ENCODE data around the gene LAMC2. TPM values are rescaled to one million over a fixed set of nuclear protein-coding genes. Genes with fewer than 3 reads are reported as not detected.

The LAMC2 gene
- total and polyA plus RNA-seq, 2 of the 8 experiments (the other 6 are each of a cell fraction or from before 2014, with no cell fraction given) = 4.6 to 12.9 TPM

GRCh38 chr1:183215936-183216335 lies 29.9 kb downstream of the LAMC2 start:
- H3K14ac ChIP-seq (ENCODE audit: insufficient read length) = no peak overlapping the region
- H3K18ac ChIP-seq (ENCODE audit: extremely low read depth, low read length) = no peak overlapping the region
- no peaks in the 10 kb centered on the region for H3K23me2 ChIP-seq (ENCODE audit: low read depth, low read length)
- no peak overlapping the region for H4K5ac ChIP-seq (ENCODE audit: insufficient read length, low read depth, low read length)
- no peak overlapping the region for H3K56ac ChIP-seq (replicated peaks; ENCODE audit: insufficient read length, low read depth, low read length)
- no peaks in the 10 kb centered on the region for H3K79me1 ChIP-seq (ENCODE audit: low read depth, low read length)
- no peak overlapping the region for H3K9ac ChIP-seq (replicated peaks in 1 of 4; ENCODE audit: extremely low read depth in 1 of 4, low read depth in 3 of 4, low read length in 3 of 4)
- no peak overlapping the region for H2BK120ac ChIP-seq (replicated peaks; ENCODE audit: low read depth, low read length)
- H3K9me3 ChIP-seq (ENCODE audit: insufficient read depth in 2 of 2, low read depth in 1 of 2, low read length in 1 of 2) = no peaks in the 10 kb centered on the region
- no peak overlapping the region for H3K4me3 ChIP-seq (ENCODE audit: extremely low read depth in 1 of 4, insufficient read depth in 2 of 4, low read depth in 3 of 4, low read length in 4 of 4)
- POLR2A ChIA-PET (ENCODE audit: partially characterized antibody) = no interaction called here
- no peak overlapping the region for H3K4me2 ChIP-seq (ENCODE audit: insufficient read depth in 1 of 2, low read depth in 2 of 2, low read length in 2 of 2)
- 95% methylated on average over 4 of the region's 4 CpGs; no CpG with 5 or more reads in 1 of the 2 experiments for WGBS, 2 experiments (ENCODE audit: extremely low coverage in 1 of 2, insufficient coverage in 1 of 2, insufficient read length in 1 of 2, insufficient replicate concordance in 2 of 2, low coverage in 1 of 2, low lambda C conversion rate in 2 of 2, missing lambda C conversion rate in 1 of 2)
- H3K27ac ChIP-seq (ENCODE audit: low read depth, low read length) = no peak overlapping the region
- no peak overlapping the region for H4K91ac ChIP-seq (replicated peaks; ENCODE audit: insufficient read length, low read length)
- H3K27me3 ChIP-seq (replicated peaks in 1 of 4; ENCODE audit: control insufficient read depth in 3 of 4, extremely low read depth in 1 of 4, insufficient read depth in 3 of 4, low read length in 3 of 4) = no peaks in the 10 kb centered on the region; a peak in 1 of 7 replicates
- no peak for DNase-seq (ENCODE audit: low read depth in 1 of 2, low spot score in 2 of 2)
- no peak overlapping the region for H3K23ac ChIP-seq (ENCODE audit: insufficient read length)
- H2BK12ac ChIP-seq (ENCODE audit: low read depth, low read length) = no peak overlapping the region
- H2BK15ac ChIP-seq (ENCODE audit: low read length) = no peak overlapping the region
- H4K20me1 ChIP-seq (replicated peaks in 1 of 2; ENCODE audit: control insufficient read depth in 1 of 2, insufficient read depth in 2 of 2, low read length in 2 of 2) = no peaks in the 10 kb centered on the region
- H2BK5ac ChIP-seq (ENCODE audit: low read depth, low read length) = no peak overlapping the region
- H3K79me2 ChIP-seq (ENCODE audit: control insufficient read depth in 1 of 2, insufficient read depth in 2 of 2, low read length in 2 of 2) = no peaks in the 10 kb centered on the region
- FAIRE-seq = no peak
- H4K8ac ChIP-seq (ENCODE audit: extremely low read depth, insufficient read depth, low read length) = no peak overlapping the region
- CTCF ChIA-PET (ENCODE audit: partially characterized antibody) = interaction anchor here (0.9 to 9.7 kb wide), 5 partner anchors 10 to 89 kb away, joined by 3 to 86 read pairs (median 5); no protein-coding TSS in a partner anchor
- peaks cover 0 to 6% (median 3%) of the 10 kb centered on the region in 4 experiments; a peak in 2 of 7 replicates for H3K4me1 ChIP-seq (replicated peaks in 1 of 4; ENCODE audit: control insufficient read depth in 3 of 4, insufficient read depth in 4 of 4, low read length in 3 of 4)
- no peak overlapping the region for H3K4ac ChIP-seq (replicated peaks; ENCODE audit: insufficient read length, low read depth, low read length)
- H3K36me3 ChIP-seq (ENCODE audit: control insufficient read depth in 2 of 4, insufficient read depth in 4 of 4, low read length in 3 of 4) = no peaks in the 10 kb centered on the region
- H2AK5ac ChIP-seq (ENCODE audit: low read depth, low read length) = no peak overlapping the region
- H2BK20ac ChIP-seq (ENCODE audit: low read length) = no peak overlapping the region
- no peak overlapping the region for H2AFZ ChIP-seq (ENCODE audit: low read length)
- TF ChIP-seq FOSL1 (IDR thresholded peaks at IDR 0.05; ENCODE audit: insufficient read depth, low read depth, low read length) (no peak), EP300 (IDR thresholded peaks at IDR 0.05; ENCODE audit: borderline replicate concordance in 1 of 2, low read depth in 2 of 2, low read length in 2 of 2) (no peak), ATF2 (IDR thresholded peaks at IDR 0.05; ENCODE audit: low read length) (no peak), BRCA1 (IDR thresholded peaks at IDR 0.05; ENCODE audit: low read depth, low read length) (no peak), CBX8 (IDR thresholded peaks at IDR 0.05; ENCODE audit: borderline replicate concordance, low read depth, low read length) (no peak)
